Stimulated activated CD8-positive, alpha-beta memory T cell treated with anti-CD3 and anti-CD28 coated beads, Interleukin-12 subunit alpha, Interleukin-12 subunit beta, amount 100 ng/mL, for 24 hours (primary cell): ENCODE results near the gene MRPL48.

Source experiments
- DNase-seq: peaks from one replicate; pipeline ENCODE4 v3.0.0-alpha.2; 2020; ENCODE audit errors: extremely low read depth

Gene MRPL48

DNA sequence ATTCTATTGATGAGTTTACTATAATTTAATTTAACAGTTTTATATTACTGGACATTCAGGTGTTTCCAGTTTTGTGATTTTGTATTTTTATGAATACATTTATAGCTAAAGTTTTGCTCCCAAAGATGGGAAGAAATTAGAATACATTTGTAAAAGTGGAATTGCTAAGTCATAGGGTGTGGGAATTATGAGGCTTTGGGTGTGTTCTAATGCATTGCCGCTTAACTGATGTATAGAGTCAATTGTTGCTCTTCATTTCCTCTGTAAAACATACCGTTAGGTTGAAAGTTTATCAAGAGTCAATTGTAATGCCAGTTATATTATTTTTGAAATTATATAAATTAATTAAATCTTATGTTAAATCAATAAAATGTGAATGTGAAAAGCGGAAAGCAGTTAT, 105.4 kb downstream of the MRPL48 start:
- DNase-seq = no peak

DNA sequence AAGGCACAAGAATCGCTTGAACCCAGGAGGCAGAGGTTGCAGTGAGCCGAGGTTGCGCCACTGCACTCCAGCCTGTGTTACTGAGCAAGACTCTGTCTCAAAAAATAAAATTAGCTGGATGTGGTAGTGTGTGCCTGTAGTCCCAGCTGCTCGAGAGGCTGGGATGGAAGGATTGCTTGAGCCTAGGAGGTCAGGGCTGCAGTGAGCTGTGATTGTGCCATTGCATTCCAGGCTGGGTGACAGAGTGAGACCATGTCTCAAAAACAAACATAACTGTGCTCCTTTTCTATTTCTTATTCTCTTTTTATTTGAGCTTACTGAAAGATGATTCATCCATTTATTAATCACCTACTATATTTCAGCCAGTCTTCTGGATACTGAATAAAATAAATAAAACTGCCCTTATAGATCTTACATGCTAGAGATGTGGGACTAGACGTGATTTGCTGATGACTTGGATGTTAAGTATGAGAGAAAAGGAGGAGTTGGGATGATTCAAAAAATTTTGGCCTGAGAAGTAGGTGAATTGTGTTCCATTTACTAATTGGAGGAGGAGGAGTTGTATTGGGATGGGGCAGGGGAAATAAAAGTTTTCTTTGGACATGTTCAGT, 107.2 kb downstream of the MRPL48 start:
- no peak for DNase-seq

GRCh38 chr11:73902303-73902702, 114.6 kb downstream of the MRPL48 start:
- DNase-seq = no peak

DNA sequence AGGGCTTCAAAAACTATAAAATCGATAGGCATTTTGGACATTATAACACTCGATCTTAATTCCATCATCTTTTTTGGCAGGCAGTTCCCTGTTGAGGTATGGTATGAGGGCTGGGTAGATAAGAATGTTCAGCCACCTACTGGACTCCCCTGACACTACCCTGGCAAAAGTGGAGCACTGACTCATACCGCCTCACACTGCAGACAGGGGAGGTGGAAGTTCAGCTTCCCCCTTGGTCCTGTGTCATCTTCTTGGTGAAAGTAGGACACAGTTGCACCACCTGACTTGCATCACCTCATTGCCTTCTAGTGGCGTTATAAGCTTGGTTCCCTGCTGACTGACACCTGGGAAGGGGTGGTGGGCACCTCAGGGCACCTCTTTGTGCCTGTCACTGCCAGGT, 119.5 kb downstream of the MRPL48 start:
- DNase-seq = no peak

DNA sequence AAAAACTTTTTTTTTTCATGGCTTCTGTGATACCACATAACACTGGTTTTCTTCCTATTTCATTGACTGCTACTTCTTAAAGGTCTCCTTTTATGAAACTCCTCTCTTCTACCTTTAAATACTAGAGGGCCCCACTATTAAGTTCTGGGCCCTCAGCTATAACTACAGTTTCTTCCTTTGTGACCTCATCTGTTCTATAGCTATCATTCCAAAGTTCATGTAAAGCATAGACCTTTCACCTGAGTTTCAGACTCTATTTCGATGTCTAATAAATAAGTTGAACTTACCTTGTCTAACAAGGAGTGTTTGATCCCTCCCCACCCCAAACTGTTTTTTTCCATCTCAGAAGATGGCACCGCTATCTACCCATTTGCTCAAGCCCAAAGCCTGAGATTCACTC, 124.4 kb downstream of the MRPL48 start:
- DNase-seq = no peak

- DNase-seq = no peak
Measured at GRCh38 chr11:73913472-73913871, 125.8 kb downstream of the MRPL48 start.

GRCh38 chr11:73914284-73914683, 126.6 kb downstream of the MRPL48 start:
- no peak for DNase-seq
